ENCODE results near the gene CYP2E1. TPM values are rescaled to one million over a fixed set of nuclear protein-coding genes. Genes with fewer than 3 reads are reported as not detected.

The CYP2E1 gene
- total and polyA plus RNA-seq, 2 donors, result 2.6 to 3.4 TPM

Other genes with a start within 250 kb of the CYP2E1 start
- gene TUBGCP2, start 218.5 kb upstream of the CYP2E1 start, total RNA-seq, result 26.9 TPM
- gene TUBGCP2, start 218.5 kb upstream of the CYP2E1 start, polyA plus RNA-seq, result 164 TPM
- 20.6 TPM for gene ZNF511, start 218.4 kb upstream of the CYP2E1 start, total RNA-seq
- 39.1 TPM for gene ZNF511, start 218.4 kb upstream of the CYP2E1 start, polyA plus RNA-seq
- not detected for gene CALY, start 190.5 kb upstream of the CYP2E1 start, total RNA-seq
- 0.21 TPM for gene CALY, start 190.5 kb upstream of the CYP2E1 start, polyA plus RNA-seq
- gene PRAP1, start 180.0 kb upstream of the CYP2E1 start, total RNA-seq, result 1.0 TPM
- gene PRAP1, start 180.0 kb upstream of the CYP2E1 start, polyA plus RNA-seq, result 1.2 TPM
- gene FUOM, start 169.3 kb upstream of the CYP2E1 start, total RNA-seq, result 18.3 TPM
- gene FUOM, start 169.3 kb upstream of the CYP2E1 start, polyA plus RNA-seq, result 23.9 TPM
- 39.8 TPM for gene ECHS1, start 154.0 kb upstream of the CYP2E1 start, total RNA-seq
- gene ECHS1, start 154.0 kb upstream of the CYP2E1 start, polyA plus RNA-seq, result 54.9 TPM
- gene PAOX, start 148.1 kb upstream of the CYP2E1 start, total RNA-seq, result 2.9 TPM
- 6.5 TPM for gene PAOX, start 148.1 kb upstream of the CYP2E1 start, polyA plus RNA-seq
- 22.7 TPM for gene MTG1, start 133.2 kb upstream of the CYP2E1 start, total RNA-seq
- 59.4 TPM for gene MTG1, start 133.2 kb upstream of the CYP2E1 start, polyA plus RNA-seq
- gene SPRN, start 102.7 kb upstream of the CYP2E1 start, total RNA-seq, result 0.05 TPM
- gene SPRN, start 102.7 kb upstream of the CYP2E1 start, polyA plus RNA-seq, result 0.46 TPM
- 0.94 TPM for gene SCART1, start 73.4 kb upstream of the CYP2E1 start, total RNA-seq
- gene SCART1, start 73.4 kb upstream of the CYP2E1 start, polyA plus RNA-seq, result 1.6 TPM
- gene SYCE1, start 38.2 kb downstream of the CYP2E1 start, total RNA-seq, result not detected
- 0.41 TPM for gene SYCE1, start 38.2 kb downstream of the CYP2E1 start, polyA plus RNA-seq
- gene FRG2B, start 99.4 kb downstream of the CYP2E1 start, total RNA-seq, result not detected
- gene FRG2B, start 99.4 kb downstream of the CYP2E1 start, polyA plus RNA-seq, result not detected

Data from thymus (tissue), 2 donors.